OCI-LY1 (cell line): ENCODE measurements around the gene RFNG.

Experiments
- H2AFZ ChIP-seq: fragments of 200-600 bp; sonication (generic), shearing (Covaris generic); 2 replicates; pipeline ENCODE4 v1.6.0; 2014; ENCODE audit warnings: antibody characterized with exemption, mild to moderate bottlenecking, low read length
- H3F3A ChIP-seq: fragments of 200-600 bp; sonication (generic), shearing (Covaris generic); 2 replicates; pipeline ENCODE4 v1.6.0; 2014; ENCODE audit warnings: mild to moderate bottlenecking, antibody characterized with exemption, low read length, moderate library complexity; ENCODE audit not compliant: insufficient read depth
- H3K27ac ChIP-seq: fragments of 200-600 bp; sonication (generic); 2 replicates; pipeline ENCODE4 v1.5.1; 2014; ENCODE audit warnings: low read length, mixed run types, mild to moderate bottlenecking, low read depth; ENCODE audit not compliant: poor library complexity, severe bottlenecking
- H3K27me3 ChIP-seq: fragments of 200-600 bp; sonication (generic); 2 replicates; pipeline ENCODE4 v1.6.0; 2014; ENCODE audit warnings: antibody characterized with exemption, mild to moderate bottlenecking, low read length, moderate library complexity; ENCODE audit not compliant: insufficient read depth
- H3K36me3 ChIP-seq: fragments of 200-600 bp; sonication (generic); 2 replicates; pipeline ENCODE4 v1.6.1; 2014; ENCODE audit warnings: mild to moderate bottlenecking, antibody characterized with exemption, low read length, moderate library complexity, mixed read lengths; ENCODE audit not compliant: insufficient read depth
- H3K4me1 ChIP-seq: fragments of 200-600 bp; sonication (generic); 2 replicates; pipeline ENCODE4 v1.5.1; 2014; ENCODE audit warnings: mild to moderate bottlenecking, low read length, moderate library complexity; ENCODE audit not compliant: insufficient read depth, severe bottlenecking
- H3K4me2 ChIP-seq: fragments of 200-600 bp; sonication (generic), shearing (Covaris generic); 2 replicates; pipeline ENCODE4 v1.6.1; 2014; ENCODE audit warnings: low read length
- H3K4me3 ChIP-seq: fragments of 200-600 bp; sonication (generic); 2 replicates; pipeline ENCODE4 v1.5.1; 2014; ENCODE audit warnings: low read length, low read depth, mild to moderate bottlenecking, mixed read lengths; ENCODE audit not compliant: poor library complexity, severe bottlenecking
- H3K79me2 ChIP-seq: fragments of 200-600 bp; shearing (Covaris generic); 2 replicates; pipeline ENCODE4 v1.6.1; 2016; ENCODE audit warnings: mixed run types, low read length, mixed read lengths; ENCODE audit not compliant: insufficient read depth
- H3K9ac ChIP-seq: fragments of 200-600 bp; sonication (generic), shearing (Covaris generic); 2 replicates; pipeline ENCODE4 v1.6.1; 2014; ENCODE audit warnings: mild to moderate bottlenecking, low read length, mixed read lengths
- H3K9me2 ChIP-seq: fragments of 200-600 bp; sonication (generic), shearing (Covaris generic); 2 replicates; pipeline ENCODE4 v1.6.1; 2014; ENCODE audit warnings: low read depth, mild to moderate bottlenecking, low read length, mixed read lengths
- H3K9me3 ChIP-seq: fragments of 200-600 bp; shearing (Covaris generic); 2 replicates; pipeline ENCODE4 v1.6.1; 2014; ENCODE audit warnings: low read length, mixed read lengths
- H4K20me1 ChIP-seq: fragments of 200-600 bp; sonication (generic), shearing (Covaris generic); 2 replicates; pipeline ENCODE4 v1.6.0; 2016; ENCODE audit warnings: mild to moderate bottlenecking, low read length; ENCODE audit not compliant: insufficient read depth
- CTCF ChIP-seq: fragments of 200-600 bp; sonication (generic), shearing (Covaris generic); IDR thresholded peaks from 2 replicates; pipeline ENCODE4 v1.5.1; 2017; ENCODE audit warnings: mild to moderate bottlenecking, antibody characterized with exemption, low read length, moderate library complexity, mixed read lengths
- EZH2 ChIP-seq: fragments of 200-600 bp; sonication (generic), shearing (Covaris generic); IDR thresholded peaks from 2 replicates; pipeline ENCODE4 v1.8.0; 2017; ENCODE audit warnings: borderline replicate concordance, mixed run types, mild to moderate bottlenecking, antibody characterized with exemption, low read length, moderate library complexity, mixed read lengths

Gene RFNG

DNA sequence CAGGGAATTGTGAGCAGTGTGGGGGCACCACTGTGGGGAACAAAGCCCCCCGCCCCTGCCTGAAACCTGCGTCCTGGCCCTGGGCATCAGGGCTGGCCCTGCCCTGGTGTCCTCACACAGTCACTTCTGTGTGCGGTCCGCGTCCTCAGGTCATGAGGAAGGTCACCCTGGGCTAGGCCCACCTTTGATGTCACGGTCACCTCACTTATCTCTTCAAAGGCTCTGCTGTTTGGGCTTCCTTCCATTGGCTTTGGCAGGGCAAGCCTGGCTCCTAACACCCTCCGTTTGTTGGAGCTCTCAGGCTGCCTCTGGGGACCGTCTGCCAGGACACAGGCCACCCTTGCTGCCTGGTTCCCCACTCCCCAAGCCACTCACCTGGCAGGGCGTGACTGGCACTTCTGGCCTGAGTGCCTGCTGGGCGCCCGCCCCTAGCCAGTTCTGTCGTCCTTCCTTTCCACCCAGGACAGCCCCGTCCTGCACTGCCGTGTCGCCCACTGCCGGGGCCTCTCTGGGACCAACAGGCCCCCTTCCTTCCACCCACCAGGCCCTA lies 37.8 kb downstream of the RFNG start:
- no peak overlapping the region for H3K9ac ChIP-seq
- TF ChIP-seq EZH2, result no peak
- TF ChIP-seq CTCF, result no peak

DNA sequence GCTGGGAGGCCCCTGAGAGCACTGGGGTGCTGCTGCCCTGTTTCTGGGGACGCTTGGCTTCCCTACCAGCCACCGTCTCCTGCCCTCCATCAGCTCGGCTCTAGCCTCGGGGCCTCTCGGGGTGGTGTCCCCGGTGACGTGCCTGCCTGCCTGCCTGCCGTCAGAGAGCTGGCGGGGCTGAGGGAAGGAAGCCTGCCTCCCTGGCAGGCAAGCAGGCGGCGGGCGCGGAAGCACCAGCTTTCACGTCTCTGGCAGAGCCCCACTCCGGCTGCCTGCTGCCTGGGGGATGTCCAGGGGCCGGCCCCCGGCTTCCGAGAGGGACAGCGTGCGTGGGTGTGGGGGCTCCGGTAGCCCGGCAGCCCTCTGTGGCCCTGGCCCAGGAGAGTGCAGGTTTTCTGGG lies 38.3 kb downstream of the RFNG start:
- H3K27me3 ChIP-seq, result peaks cover 3% of the 10 kb centered on the region; the same call in 1 of the 2 replicates
- no peaks in the 10 kb centered on the region for H3F3A ChIP-seq
- H3K4me2 ChIP-seq, result no peak overlapping the region
- no peak overlapping the region for H3K9ac ChIP-seq
- peaks cover 5% of the 10 kb centered on the region for H3K36me3 ChIP-seq
- TF ChIP-seq EZH2 (no peak), CTCF (no peak)
- no peaks in the 10 kb centered on the region for H3K79me2 ChIP-seq
- H3K27ac ChIP-seq, result no peak overlapping the region
- no peak overlapping the region for H2AFZ ChIP-seq
- H4K20me1 ChIP-seq, result no peaks in the 10 kb centered on the region
- no peak overlapping the region for H3K4me3 ChIP-seq
- H3K9me2 ChIP-seq, result no peaks in the 10 kb centered on the region
- H3K9me3 ChIP-seq, result no peaks in the 10 kb centered on the region
- no peaks in the 10 kb centered on the region for H3K4me1 ChIP-seq

More for the DNA sequence above, 37.8 kb downstream of the RFNG start:
- Histone ChIP-seq H4K20me1 (no peaks in the 10 kb centered on the region), H3K79me2 (no peaks in the 10 kb centered on the region), H3K27me3 (peaks cover 3% of the 10 kb centered on the region; the same call in 1 of the 2 replicates), H3K36me3 (peaks cover 10% of the 10 kb centered on the region), H3K9me2 (no peaks in the 10 kb centered on the region), H3K4me2 (no peak overlapping the region), H3K4me3 (no peak overlapping the region), H3K9me3 (no peaks in the 10 kb centered on the region), H2AFZ (no peak overlapping the region), H3F3A (no peaks in the 10 kb centered on the region), H3K4me1 (no peaks in the 10 kb centered on the region), H3K27ac (no peak overlapping the region)

DNA sequence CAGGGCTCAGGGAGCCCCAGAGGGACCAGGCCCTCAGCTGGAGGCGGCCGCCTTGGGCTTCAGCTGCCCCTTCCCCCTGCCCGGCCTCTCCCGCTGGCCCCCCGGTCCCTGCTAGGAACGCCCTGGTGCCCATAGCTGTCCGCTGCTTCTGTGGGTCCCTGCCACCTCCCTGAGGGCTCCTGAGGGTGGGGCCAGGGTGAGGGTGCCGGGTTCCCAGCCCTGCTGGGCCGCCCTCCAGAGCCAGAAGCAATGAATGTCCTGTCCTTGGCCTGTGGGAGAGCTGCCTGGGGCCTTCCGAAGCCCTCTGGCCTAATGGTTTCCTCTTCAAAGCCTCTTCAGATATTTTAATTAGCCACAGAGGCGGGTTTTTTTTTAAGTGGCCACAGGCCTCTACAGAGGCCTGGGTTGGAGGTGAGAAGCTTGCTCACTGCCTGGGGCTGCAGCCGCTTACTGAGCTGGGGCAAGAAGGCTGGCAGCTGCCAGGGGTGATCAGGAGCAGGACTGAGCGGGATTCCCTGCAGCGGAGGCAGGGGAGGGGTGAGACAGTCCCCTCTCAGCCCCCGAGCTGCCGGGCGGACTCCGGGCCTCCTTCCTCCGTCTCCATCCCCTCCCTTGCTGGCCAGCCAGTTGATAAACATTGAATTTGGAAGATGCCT lies 38.8 kb downstream of the RFNG start:
- Histone ChIP-seq H3K4me2 (no peak overlapping the region), H3K4me1 (no peaks in the 10 kb centered on the region), H3K27me3 (peaks cover 3% of the 10 kb centered on the region; the same call in 1 of the 2 replicates), H3K9me2 (no peaks in the 10 kb centered on the region), H3K79me2 (no peaks in the 10 kb centered on the region), H3F3A (no peaks in the 10 kb centered on the region), H3K9ac (no peak overlapping the region), H3K9me3 (no peaks in the 10 kb centered on the region), H3K36me3 (no peaks in the 10 kb centered on the region; the same call in 1 of the 2 replicates), H4K20me1 (no peaks in the 10 kb centered on the region), H3K27ac (no peak overlapping the region), H2AFZ (no peak overlapping the region), H3K4me3 (no peak overlapping the region)
- no peak for TF ChIP-seq CTCF
- no peak for TF ChIP-seq EZH2
